HEK293T (cell line): Measurements from ENCODE around the gene GSTM5.

Source experiments
- BHLHE40 ChIP-seq: fragments of 450-650 bp; IDR thresholded peaks from 2 replicates; pipeline ENCODE4 v1.6.1; 2016; ENCODE audit warnings: mild to moderate bottlenecking, moderate library complexity, borderline replicate concordance
- FOXM1 ChIP-seq: fragments of 450-650 bp; IDR thresholded peaks from 2 replicates; pipeline ENCODE4 v1.6.1; 2017; ENCODE audit warnings: mild to moderate bottlenecking, borderline replicate concordance
- SP1 ChIP-seq: fragments of 450-650 bp; IDR thresholded peaks from 2 replicates; pipeline ENCODE4 v1.6.1; 2017

DNA sequence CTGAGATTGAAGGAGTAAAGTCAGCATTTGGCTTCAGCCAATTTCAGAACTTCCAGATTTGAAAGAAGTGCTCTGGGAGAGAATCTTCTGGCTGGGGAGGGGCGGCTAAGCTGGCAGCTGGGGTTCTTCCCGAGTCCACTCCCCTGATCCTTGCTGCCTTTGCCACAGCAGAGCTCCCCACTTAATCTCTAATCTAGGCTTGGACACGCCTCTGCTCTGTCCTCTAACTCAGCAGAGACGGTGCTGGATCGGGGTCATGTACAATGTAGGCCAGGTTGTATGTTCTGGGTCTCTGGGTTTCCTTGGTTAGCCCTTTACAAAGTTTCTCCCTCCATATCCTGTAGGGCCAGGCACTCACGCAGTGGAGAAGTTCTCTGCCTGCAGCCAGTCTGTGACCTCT, 38.9 kb downstream of the GSTM5 start:
- TF ChIP-seq SP1: no peak
- no peak for TF ChIP-seq FOXM1
- no peak for TF ChIP-seq BHLHE40
